H9 (cell line): ENCODE data around the gene ALKBH5. TPM values are rescaled to one million over a fixed set of nuclear protein-coding genes. Genes with fewer than 3 reads are reported as not detected.

Experiments
- DNase-seq: peaks from one replicate; pipeline ENCODE4 v3.0.0-alpha.2; 2017
- H2AFZ ChIP-seq: one replicate; pipeline ENCODE4 v1.6.1; 2013; ENCODE audit warnings: mild to moderate bottlenecking, low read length, control low read depth, moderate library complexity
- H2AK5ac ChIP-seq: 2 replicates; pipeline ENCODE4 v1.6.1; 2013; ENCODE audit warnings: low read length, control low read depth, mixed read lengths; ENCODE audit not compliant: insufficient read length
- H2BK120ac ChIP-seq: one replicate; pipeline ENCODE4 v1.6.1; 2013; ENCODE audit warnings: low read depth, mild to moderate bottlenecking, low read length, control low read depth, inconsistent platforms; ENCODE audit not compliant: poor library complexity, severe bottlenecking
- H2BK12ac ChIP-seq: 2 replicates; pipeline ENCODE4 v1.6.1; 2013; ENCODE audit warnings: low read length, control low read depth, mixed read lengths, low read depth; ENCODE audit not compliant: insufficient read length
- H2BK15ac ChIP-seq: 2 replicates; pipeline ENCODE4 v1.6.1; 2013; ENCODE audit warnings: low read depth, low read length, control low read depth
- H2BK20ac ChIP-seq: one replicate; pipeline ENCODE4 v1.6.1; 2013; ENCODE audit warnings: low read depth, mild to moderate bottlenecking, low read length, control low read depth, inconsistent platforms; ENCODE audit not compliant: poor library complexity, severe bottlenecking
- H2BK5ac ChIP-seq: 2 replicates; pipeline ENCODE4 v1.6.1; 2013; ENCODE audit warnings: low read length, control low read depth, mixed read lengths; ENCODE audit not compliant: insufficient read length
- H3K14ac ChIP-seq: 2 replicates; pipeline ENCODE4 v1.6.1; 2013; ENCODE audit warnings: low read length, control low read depth; ENCODE audit not compliant: insufficient read depth
- H3K18ac ChIP-seq: 2 replicates; pipeline ENCODE4 v1.6.1; 2013; ENCODE audit warnings: low read depth, mild to moderate bottlenecking, mixed read lengths, low read length, control low read depth; ENCODE audit not compliant: insufficient read length
- H3K23ac ChIP-seq: 2 replicates; pipeline ENCODE4 v1.6.1; 2013; ENCODE audit warnings: low read length, control low read depth, mixed read lengths, low read depth; ENCODE audit not compliant: insufficient read length
- H3K23me2 ChIP-seq: 2 replicates; pipeline ENCODE4 v1.6.1; 2013; ENCODE audit warnings: low read depth, mild to moderate bottlenecking, mixed read lengths, low read length, control low read depth; ENCODE audit not compliant: insufficient read length, poor library complexity, severe bottlenecking
- H3K27ac ChIP-seq: 2 replicates; pipeline ENCODE4 v1.5.1; 2013; ENCODE audit warnings: low read length, control low read depth, mixed read lengths, low read depth; ENCODE audit not compliant: insufficient read length
- H3K27me3 ChIP-seq: 2 replicates; pipeline ENCODE4 v1.6.1; 2013; ENCODE audit warnings: low read length, control low read depth, inconsistent platforms; ENCODE audit not compliant: insufficient read depth
- H3K4ac ChIP-seq: 2 replicates; pipeline ENCODE4 v1.6.1; 2013; ENCODE audit warnings: low read depth, mild to moderate bottlenecking, control low read depth, inconsistent platforms, low read length, moderate library complexity
- H3K4me1 ChIP-seq: 2 replicates; pipeline ENCODE4 v1.6.1; 2013; ENCODE audit warnings: low read length, control low read depth, inconsistent platforms; ENCODE audit not compliant: insufficient read depth
- H3K4me2 ChIP-seq: 2 replicates; pipeline ENCODE4 v1.6.1; 2013; ENCODE audit warnings: low read length, control low read depth, mixed read lengths; ENCODE audit not compliant: insufficient read length, insufficient read depth
- H3K56ac ChIP-seq: 2 replicates; pipeline ENCODE4 v1.6.1; 2013; ENCODE audit warnings: low read depth, mild to moderate bottlenecking, mixed read lengths, low read length, control low read depth; ENCODE audit not compliant: insufficient read length
- H3K79me1 ChIP-seq: 2 replicates; pipeline ENCODE4 v1.6.1; 2013; ENCODE audit warnings: low read depth, mild to moderate bottlenecking, moderate library complexity, low read length, control low read depth, inconsistent platforms; ENCODE audit not compliant: insufficient read depth, poor library complexity, severe bottlenecking
- H3K79me2 ChIP-seq: 2 replicates; pipeline ENCODE4 v1.6.1; 2013; ENCODE audit warnings: low read length, control low read depth, inconsistent platforms; ENCODE audit not compliant: insufficient read depth
- H3K9ac ChIP-seq: 2 replicates; pipeline ENCODE4 v1.6.1; 2013; ENCODE audit warnings: low read length, control low read depth, mixed read lengths; ENCODE audit not compliant: insufficient read length; ENCODE audit errors: extremely low read depth
- H3K9me3 ChIP-seq: one replicate; pipeline ENCODE4 v1.6.1; 2013; ENCODE audit warnings: low read depth, low read length, inconsistent platforms; ENCODE audit not compliant: control insufficient read depth
- H3T11ph ChIP-seq: one replicate; pipeline ENCODE4 v1.6.1; 2013; ENCODE audit warnings: mild to moderate bottlenecking, low read length, control low read depth, inconsistent platforms
- H4K20me1 ChIP-seq: one replicate; pipeline ENCODE4 v1.6.1; 2013; ENCODE audit not compliant: control insufficient read depth, insufficient read length, insufficient read depth
- H4K5ac ChIP-seq: 2 replicates; pipeline ENCODE4 v1.6.1; 2013; ENCODE audit warnings: low read depth, mild to moderate bottlenecking, mixed read lengths, low read length, control low read depth; ENCODE audit not compliant: insufficient read length
- H4K8ac ChIP-seq: replicated peaks from 2 replicates; pipeline ENCODE4 v1.6.1; 2013; ENCODE audit warnings: low read length, control low read depth, mixed read lengths, low read depth; ENCODE audit not compliant: insufficient read length
- H4K91ac ChIP-seq: 2 replicates; pipeline ENCODE4 v1.6.1; 2013; ENCODE audit warnings: low read depth, mild to moderate bottlenecking, moderate library complexity, mixed read lengths, low read length, control low read depth; ENCODE audit not compliant: insufficient read length
- H3K27ac Mint-ChIP-seq, 3 experiments: 2 replicates in 2 of 3; 3 replicates in 1 of 3; pipeline ENCODE4 v1.8.0; 2020 to 2021; ENCODE audit warnings: mixed read lengths in 3 of 3, mild to moderate bottlenecking in 1 of 3, moderate library complexity in 1 of 3
- H3K27me3 Mint-ChIP-seq: 2 replicates; pipeline ENCODE4 v1.8.0; 2021; ENCODE audit warnings: low read depth, mild to moderate bottlenecking, moderate library complexity, mixed read lengths
- H3K36me3 Mint-ChIP-seq, 3 experiments: 2 replicates in 2 of 3; 3 replicates in 1 of 3; pipeline ENCODE4 v1.8.0; 2020 to 2021; ENCODE audit warnings: low read depth in 3 of 3, mixed read lengths in 3 of 3; ENCODE audit not compliant: insufficient read depth in 1 of 3
- H3K4me1 Mint-ChIP-seq, 2 experiments: 2 replicates each; pipeline ENCODE4 v1.8.0; 2020; ENCODE audit warnings: mixed read lengths in 2 of 2
- H3K4me3 Mint-ChIP-seq, 2 experiments: 2 replicates in 1 of 2; 3 replicates in 1 of 2; pipeline ENCODE4 v1.8.0; 2020 to 2021; ENCODE audit warnings: mild to moderate bottlenecking in 2 of 2, mixed read lengths in 2 of 2, moderate library complexity in 1 of 2
- H3K9me3 Mint-ChIP-seq, 2 experiments: 2 replicates in 1 of 2; 3 replicates in 1 of 2; pipeline ENCODE4 v1.8.0; 2020; ENCODE audit warnings: mild to moderate bottlenecking in 2 of 2, mixed read lengths in 2 of 2, moderate library complexity in 1 of 2
- WGBS: extraction: QIAGEN DNeasy Blood & Tissue Kit; methylation state at CpG from one replicate; pipeline ENCODE4 v1.1.7; 2013; ENCODE audit warnings: missing lambda C conversion rate, low lambda C conversion rate, mixed read lengths; ENCODE audit not compliant: insufficient read length; ENCODE audit errors: extremely low coverage; 5-methylcytosine and 5-hydroxymethylcytosine counted together
- total RNA-seq: library from RNA; stranded (reverse); gene quantifications from 2 replicates; pipeline ENCODE4 v1.2.1, GENCODE V29; 2021
- TF ChIP-seq, protein P1 (sequence below): fragments of 200-600 bp; sonication (generic); conservative IDR thresholded peaks from 3 replicates; pipeline ENCODE4 v1.8.0; 2021; ENCODE audit warnings: antibody characterized with exemption, mild to moderate bottlenecking

The ALKBH5 gene
- total RNA-seq, 1 experiment from 2014 or later: 89.8 TPM

- Mint-ChIP-seq H3K36me3 (peaks cover 19 to 57% (median 35%) of the 10 kb centered on the region in 3 experiments; a peak in 6 of 7 replicates), H3K4me3 (peak overlapping the region; percentile 92 to 95; a peak in 4 of 5 replicates), H3K27me3 (no peaks in the 10 kb centered on the region), H3K9me3 (no peaks in the 10 kb centered on the region; a peak in 1 of 5 replicates), H3K4me1 (peaks cover 41 to 43% of the 10 kb centered on the region in 2 experiments), H3K27ac (no peak overlapping the region; a peak in 1 of 7 replicates)
- no CpG with 5 or more reads among the region's 2 CpGs for WGBS
- Histone ChIP-seq H3K79me2 (peaks cover 51% of the 10 kb centered on the region; the same call in 1 of the 2 replicates), H2BK5ac (no peak overlapping the region), H3K27ac (no peak overlapping the region), H3K56ac (no peak overlapping the region), H2BK120ac (no peak overlapping the region), H2AK5ac (no peak overlapping the region), H2BK15ac (no peak overlapping the region), H3K79me1 (peaks cover 17% of the 10 kb centered on the region), H3K4ac (no peak overlapping the region), H4K91ac (no peak overlapping the region), H3K4me1 (peaks cover 9% of the 10 kb centered on the region; the same call in 1 of the 2 replicates), H3K9ac (no peak overlapping the region), H3K23ac (no peak overlapping the region), H3K18ac (no peak overlapping the region), H3K23me2 (peaks cover 21% of the 10 kb centered on the region), H4K5ac (no peak overlapping the region), H3K4me2 (peak overlapping the region; percentile 72), H3K14ac (no peak overlapping the region), H2BK12ac (no peak overlapping the region), H3K9me3 (no peaks in the 10 kb centered on the region), H4K8ac (no peak overlapping the region), H2BK20ac (no peak overlapping the region), H4K20me1 (no peaks in the 10 kb centered on the region), H3T11ph (no peak overlapping the region), H3K27me3 (no peaks in the 10 kb centered on the region), H2AFZ (no peak overlapping the region)
- no peak for DNase-seq
- TF ChIP-seq, protein P1, sequence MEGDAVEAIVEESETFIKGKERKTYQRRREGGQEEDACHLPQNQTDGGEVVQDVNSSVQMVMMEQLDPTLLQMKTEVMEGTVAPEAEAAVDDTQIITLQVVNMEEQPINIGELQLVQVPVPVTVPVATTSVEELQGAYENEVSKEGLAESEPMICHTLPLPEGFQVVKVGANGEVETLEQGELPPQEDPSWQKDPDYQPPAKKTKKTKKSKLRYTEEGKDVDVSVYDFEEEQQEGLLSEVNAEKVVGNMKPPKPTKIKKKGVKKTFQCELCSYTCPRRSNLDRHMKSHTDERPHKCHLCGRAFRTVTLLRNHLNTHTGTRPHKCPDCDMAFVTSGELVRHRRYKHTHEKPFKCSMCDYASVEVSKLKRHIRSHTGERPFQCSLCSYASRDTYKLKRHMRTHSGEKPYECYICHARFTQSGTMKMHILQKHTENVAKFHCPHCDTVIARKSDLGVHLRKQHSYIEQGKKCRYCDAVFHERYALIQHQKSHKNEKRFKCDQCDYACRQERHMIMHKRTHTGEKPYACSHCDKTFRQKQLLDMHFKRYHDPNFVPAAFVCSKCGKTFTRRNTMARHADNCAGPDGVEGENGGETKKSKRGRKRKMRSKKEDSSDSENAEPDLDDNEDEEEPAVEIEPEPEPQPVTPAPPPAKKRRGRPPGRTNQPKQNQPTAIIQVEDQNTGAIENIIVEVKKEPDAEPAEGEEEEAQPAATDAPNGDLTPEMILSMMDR: no peak
Measured at GRCh38 chr17:18187226-18187625, 3.6 kb downstream of the ALKBH5 start.
